Measurements from ENCODE around the gene TMEM250.

- no peak for TF ChIP-seq POLR2A (IDR thresholded peaks at IDR 0.05; ENCODE audit: extremely low read depth, insufficient read length)
- TF ChIP-seq MYC (IDR thresholded peaks at IDR 0.05; ENCODE audit: low read depth, low read length): no peak
These were observed 41.2 kb downstream of the TMEM250 start for GRCh38 chr9:136077491-136077890.
